Stimulated activated naive B cell treated with anti-CD40 and anti-IgM and Interleukin-4, amounts not matched to agents 10 μg/mL and 1 μg/mL and 100 μg/mL, for 72 hours (primary cell): Measurements from ENCODE around the gene RPL13.

Experiments used
- ATAC-seq, 2 donors: fragments of 150-1000 bp; cut with Tn5 transposase; replicated peaks; 2 replicates each; pipeline ENCODE4 v1.10.0; 2021; ENCODE audit warnings: moderate library complexity in 1 of 2
- DNase-seq: peaks from one replicate; pipeline ENCODE4 v3.0.0; 2021
- H3K27ac Mint-ChIP-seq: one replicate; pipeline ENCODE4 v1.8.0; 2022; ENCODE audit warnings: mild to moderate bottlenecking, mixed read lengths
- H3K27me3 Mint-ChIP-seq, 2 donors: one replicate each; pipeline ENCODE4 v1.8.0; 2022; ENCODE audit warnings: mixed read lengths in 2 of 2
- H3K36me3 Mint-ChIP-seq, 2 donors: one replicate each; pipeline ENCODE4 v1.8.0; 2022; ENCODE audit warnings: mixed read lengths in 2 of 2, mild to moderate bottlenecking in 1 of 2
- H3K4me1 Mint-ChIP-seq, 2 donors: one replicate each; pipeline ENCODE4 v1.8.0; 2022; ENCODE audit warnings: mixed read lengths in 2 of 2, mild to moderate bottlenecking in 1 of 2
- H3K4me3 Mint-ChIP-seq, 2 donors: one replicate each; pipeline ENCODE4 v1.8.0; 2022; ENCODE audit warnings: mild to moderate bottlenecking in 2 of 2, mixed read lengths in 2 of 2, moderate library complexity in 1 of 2
- H3K9me3 Mint-ChIP-seq, 2 donors: one replicate each; pipeline ENCODE4 v1.8.0; 2022; ENCODE audit warnings: mixed read lengths in 2 of 2, mild to moderate bottlenecking in 1 of 2

Gene RPL13

DNA sequence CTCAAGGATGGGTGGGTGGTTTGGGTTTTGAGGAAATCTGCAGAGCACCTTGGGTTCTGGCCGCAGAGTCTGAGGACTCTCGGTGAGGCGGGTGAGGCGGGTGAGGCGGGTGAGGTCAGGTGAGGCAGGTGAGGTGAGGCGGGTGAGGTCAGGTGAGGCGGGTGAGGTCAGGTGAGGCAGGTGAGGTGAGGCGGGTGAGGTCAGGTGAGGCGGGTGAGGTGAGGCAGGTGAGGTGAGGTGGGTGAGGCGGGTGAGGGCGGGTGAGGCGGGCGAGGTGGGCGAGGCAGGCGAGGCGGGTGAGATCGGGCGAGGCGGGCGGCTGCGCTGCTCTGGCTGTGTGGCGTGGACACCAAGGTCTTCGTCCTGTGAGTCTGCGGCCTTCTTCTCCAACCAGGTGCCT is 24.1 kb upstream of the RPL13 start:
- Mint-ChIP-seq H3K4me1 (peaks cover 15 to 22% of the 10 kb centered on the region in 2 donors), H3K36me3 (peaks cover 55 to 64% of the 10 kb centered on the region in 2 donors), H3K27ac (no peak overlapping the region), H3K4me3 (no peak overlapping the region), H3K9me3 (peaks cover 0 to 2% of the 10 kb centered on the region in 2 donors), H3K27me3 (no peaks in the 10 kb centered on the region)
- no peak for ATAC-seq
- DNase-seq, result no peak

DNA sequence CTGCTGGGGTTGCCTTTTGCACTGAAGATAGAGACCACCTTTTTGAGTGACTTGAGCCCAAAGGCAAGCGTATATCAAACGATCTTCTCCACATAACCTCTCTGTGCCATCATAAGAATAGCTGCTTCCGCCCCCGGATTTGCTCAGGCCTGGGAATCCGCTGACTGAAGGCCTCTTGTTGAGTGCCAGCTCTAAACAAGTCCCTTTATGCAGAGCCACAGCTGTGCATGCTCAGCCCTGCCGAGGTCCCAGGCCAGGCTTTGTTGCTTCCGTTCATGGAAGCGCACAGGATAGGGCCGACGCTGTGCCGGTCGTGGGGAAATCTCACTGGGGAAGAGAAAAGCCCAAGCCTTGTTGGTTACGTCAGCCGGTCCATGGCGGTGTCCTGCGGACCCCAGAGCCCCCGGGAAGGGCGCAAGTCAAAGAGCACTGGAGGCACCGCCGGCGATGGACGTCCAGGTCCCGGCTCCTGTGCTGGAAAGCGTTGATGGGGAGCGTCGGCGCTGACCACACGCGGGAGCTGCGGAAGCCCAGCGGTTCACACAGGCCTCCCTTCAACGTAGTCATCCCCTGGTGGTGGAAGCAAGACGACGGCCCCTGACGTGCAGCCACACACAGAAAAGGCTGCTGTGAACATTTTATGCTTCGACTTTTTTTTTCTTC is 23.5 kb upstream of the RPL13 start:
- peaks cover 0 to 2% of the 10 kb centered on the region in 2 donors for H3K9me3 Mint-ChIP-seq
- no peak for ATAC-seq
- peaks cover 51 to 59% of the 10 kb centered on the region in 2 donors for H3K36me3 Mint-ChIP-seq
- DNase-seq, result no peak
- no peaks in the 10 kb centered on the region for H3K27me3 Mint-ChIP-seq
- H3K4me1 Mint-ChIP-seq, result peaks cover 15 to 22% of the 10 kb centered on the region in 2 donors
- H3K4me3 Mint-ChIP-seq, result no peak overlapping the region
- H3K27ac Mint-ChIP-seq, result peak overlapping the region; percentile 31

DNA sequence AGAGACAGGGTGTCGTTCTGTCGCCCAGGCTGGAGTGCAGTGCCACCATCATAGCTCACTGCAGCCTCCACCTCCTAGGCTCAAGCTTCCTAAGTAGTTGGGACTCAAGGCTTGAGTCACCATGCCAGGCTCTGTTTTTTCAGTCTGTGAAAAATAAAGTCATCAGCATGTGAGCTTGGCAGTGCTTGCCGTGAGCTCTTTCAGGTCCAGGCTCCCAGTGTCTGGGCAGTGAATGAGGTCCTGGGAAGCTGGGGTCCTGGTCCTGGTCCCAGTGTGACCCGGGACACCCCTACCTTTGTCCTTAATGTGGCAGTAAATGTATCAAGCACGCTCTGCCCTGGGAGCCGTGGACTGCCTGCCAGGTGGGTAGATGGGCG is 22.9 kb upstream of the RPL13 start:
- peaks cover 15 to 22% of the 10 kb centered on the region in 2 donors for H3K4me1 Mint-ChIP-seq
- no peaks in the 10 kb centered on the region for H3K27me3 Mint-ChIP-seq
- no peak overlapping the region for H3K27ac Mint-ChIP-seq
- peaks cover 0 to 2% of the 10 kb centered on the region in 2 donors for H3K9me3 Mint-ChIP-seq
- peaks cover 53 to 59% of the 10 kb centered on the region in 2 donors for H3K36me3 Mint-ChIP-seq
- no peak for ATAC-seq
- H3K4me3 Mint-ChIP-seq, result no peak overlapping the region
- no peak for DNase-seq

DNA sequence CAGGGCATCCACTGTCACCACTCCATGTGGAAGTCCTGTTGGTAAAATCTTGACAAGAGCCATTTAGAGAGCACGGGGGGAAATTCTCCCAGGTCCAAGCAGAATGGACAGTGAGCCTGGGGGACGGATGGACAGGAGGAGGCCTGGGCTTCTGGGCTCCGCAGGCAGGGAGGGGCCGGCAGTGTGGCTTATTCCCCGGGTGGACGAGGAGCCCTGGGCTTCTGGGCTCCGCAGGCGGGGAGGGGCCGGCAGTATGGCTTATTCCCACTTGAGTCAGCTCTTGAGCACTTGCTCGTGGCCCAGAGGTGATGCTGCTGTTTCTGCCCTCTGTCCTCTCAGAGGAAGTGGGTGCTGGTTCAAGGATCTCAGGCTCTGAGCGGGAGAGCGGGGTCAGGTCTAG is 22.2 kb upstream of the RPL13 start:
- Mint-ChIP-seq H3K9me3 (peaks cover 0 to 2% of the 10 kb centered on the region in 2 donors), H3K36me3 (peaks cover 48 to 56% of the 10 kb centered on the region in 2 donors), H3K4me3 (no peak overlapping the region), H3K4me1 (peaks cover 15 to 21% of the 10 kb centered on the region in 2 donors), H3K27ac (no peak overlapping the region), H3K27me3 (no peaks in the 10 kb centered on the region)
- DNase-seq, result no peak
- ATAC-seq, result no peak

DNA sequence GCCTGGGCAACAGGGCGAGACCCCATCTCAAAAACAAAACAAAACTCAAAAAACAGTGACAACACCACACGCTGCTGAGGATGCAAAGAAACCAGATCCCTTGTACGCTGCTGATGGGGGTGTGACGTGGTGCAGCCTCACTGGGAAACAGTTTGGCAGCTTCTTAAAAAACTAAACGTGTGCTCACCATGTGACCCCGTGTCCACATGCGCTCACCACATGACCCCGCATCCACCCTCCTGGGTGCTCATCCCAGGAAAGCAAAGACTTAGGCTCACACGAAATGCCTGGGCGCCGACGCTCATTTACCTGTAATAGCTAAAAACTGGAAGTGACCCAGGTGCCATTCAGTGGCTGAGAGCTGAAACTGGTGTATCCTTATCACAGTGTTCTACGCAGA is 19.9 kb upstream of the RPL13 start:
- DNase-seq (no peak), ATAC-seq (no peak)
- Mint-ChIP-seq H3K36me3 (peaks cover 35 to 43% of the 10 kb centered on the region in 2 donors), H3K4me3 (no peak overlapping the region), H3K4me1 (peaks cover 0 to 1% of the 10 kb centered on the region in 2 donors), H3K27ac (no peak overlapping the region), H3K9me3 (no peaks in the 10 kb centered on the region), H3K27me3 (no peaks in the 10 kb centered on the region)

DNA sequence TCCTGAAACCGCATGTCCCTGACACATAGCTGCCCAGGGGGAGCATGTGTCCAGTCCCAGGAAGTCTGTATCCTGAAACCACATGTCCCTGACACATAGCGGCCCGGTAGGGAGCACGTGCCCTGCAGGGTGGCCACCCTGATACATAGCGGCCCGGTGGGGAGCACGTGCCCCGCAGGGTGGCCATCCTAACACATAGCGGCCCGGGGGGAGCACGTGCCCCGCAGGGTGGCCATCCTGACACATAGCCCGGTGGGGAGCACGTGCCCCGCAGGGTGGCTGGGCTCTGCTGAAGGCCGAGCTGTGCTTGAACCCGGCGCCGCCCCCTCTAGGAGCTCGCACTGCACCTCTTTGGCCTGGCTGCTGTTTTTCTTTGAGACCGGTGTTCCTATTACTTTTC is 18.7 kb upstream of the RPL13 start:
- Mint-ChIP-seq H3K27me3 (no peaks in the 10 kb centered on the region), H3K4me3 (no peak overlapping the region), H3K9me3 (no peaks in the 10 kb centered on the region), H3K4me1 (peaks cover 0 to 2% of the 10 kb centered on the region in 2 donors), H3K36me3 (peaks cover 35 to 44% of the 10 kb centered on the region in 2 donors), H3K27ac (no peak overlapping the region)
- no peak for ATAC-seq
- no peak for DNase-seq

DNA sequence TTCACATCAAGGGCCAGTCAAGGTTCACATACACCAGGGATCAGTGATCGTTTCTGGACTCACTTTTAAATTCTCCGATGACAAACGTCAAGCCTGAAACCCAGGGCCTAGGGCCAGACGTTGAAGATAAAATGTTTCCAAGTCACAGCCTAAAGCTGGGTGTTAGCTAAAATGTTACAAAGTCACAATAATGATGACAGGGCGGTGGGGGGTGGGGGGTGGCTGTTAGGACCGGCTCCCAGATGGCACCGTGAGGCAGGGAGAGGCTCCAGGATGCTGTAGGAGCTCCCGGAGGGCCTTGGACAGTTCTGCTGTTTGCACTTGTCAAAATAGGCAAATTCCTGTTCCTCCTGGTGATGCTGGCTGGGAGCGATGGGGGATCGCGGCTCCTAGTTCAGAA is 16.4 kb upstream of the RPL13 start:
- no peak overlapping the region for H3K4me3 Mint-ChIP-seq
- no peak for DNase-seq

DNA sequence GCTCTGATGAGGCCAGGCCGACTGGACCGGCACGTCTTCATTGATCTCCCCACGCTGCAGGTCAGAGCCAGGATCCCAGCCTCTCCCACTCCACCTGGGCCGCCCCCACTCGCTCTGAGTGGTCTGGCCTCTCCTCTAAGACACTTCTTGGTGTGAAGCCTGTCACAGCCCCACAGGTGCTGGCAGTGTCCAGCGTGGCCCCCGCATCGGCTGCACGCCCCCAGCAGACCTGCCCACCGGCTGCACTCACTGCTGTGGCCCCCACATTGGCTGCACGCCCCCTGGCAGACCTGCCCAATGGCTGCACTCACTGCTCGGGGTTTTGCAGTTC is 15.8 kb upstream of the RPL13 start:
- Mint-ChIP-seq H3K4me1 (peaks cover 13 to 23% of the 10 kb centered on the region in 2 donors), H3K36me3 (peaks cover 50 to 59% of the 10 kb centered on the region in 2 donors), H3K27me3 (no peaks in the 10 kb centered on the region), H3K4me3 (no peak overlapping the region), H3K27ac (no peak overlapping the region), H3K9me3 (no peaks in the 10 kb centered on the region)
- DNase-seq, result no peak
- ATAC-seq, result no peak

More for the DNA sequence above, 16.4 kb upstream of the RPL13 start:
- Mint-ChIP-seq H3K9me3 (no peaks in the 10 kb centered on the region), H3K36me3 (peaks cover 45 to 54% of the 10 kb centered on the region in 2 donors), H3K27me3 (no peaks in the 10 kb centered on the region), H3K27ac (no peak overlapping the region), H3K4me1 (peaks cover 7 to 17% of the 10 kb centered on the region in 2 donors)
- no peak for ATAC-seq

DNA sequence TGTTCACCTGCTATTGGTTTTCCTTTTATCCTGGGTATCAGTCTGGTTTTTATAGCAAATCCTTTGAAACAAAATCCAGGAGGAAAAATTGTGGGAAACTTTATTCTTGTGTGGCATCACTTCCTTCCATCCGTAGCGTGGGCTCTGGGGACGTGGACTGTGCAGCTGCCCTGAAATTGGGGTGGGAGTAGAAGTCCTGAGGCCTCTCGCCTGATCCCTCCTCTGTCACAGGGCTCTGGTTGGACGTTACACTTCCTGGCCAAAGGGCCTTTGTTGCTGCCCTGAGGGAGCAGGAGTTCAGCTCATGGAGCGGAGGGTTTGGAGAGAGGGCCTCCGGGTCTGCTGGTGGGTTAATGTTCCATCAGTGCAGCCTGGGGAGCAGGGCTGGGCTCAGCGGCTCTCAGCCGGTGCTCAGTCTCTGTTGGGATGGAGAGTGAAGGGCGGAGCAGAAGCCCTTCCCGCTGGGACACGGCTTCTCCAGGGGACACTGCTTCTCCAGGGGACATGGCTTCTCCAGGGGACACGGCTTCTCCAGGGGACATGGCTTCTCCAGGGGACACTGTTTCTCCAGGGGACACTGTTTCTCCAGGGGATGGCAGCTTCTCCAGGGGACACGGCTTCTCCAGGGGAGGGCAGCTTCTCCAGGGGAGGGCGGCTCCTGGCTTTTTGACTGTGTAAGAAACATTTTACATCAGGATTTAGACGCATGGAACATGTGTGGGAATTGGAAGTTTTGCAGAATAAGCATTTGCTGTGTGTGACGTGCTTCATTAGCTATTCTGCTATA is 15.2 kb upstream of the RPL13 start:
- DNase-seq, result no peak
- Mint-ChIP-seq H3K27me3 (no peaks in the 10 kb centered on the region), H3K4me3 (peak overlapping the region in 1 of 2 donors; percentile 30), H3K4me1 (peaks cover 16 to 29% of the 10 kb centered on the region in 2 donors), H3K27ac (no peak overlapping the region), H3K36me3 (peaks cover 50 to 60% of the 10 kb centered on the region in 2 donors), H3K9me3 (no peaks in the 10 kb centered on the region)
- ATAC-seq, result no peak

DNA sequence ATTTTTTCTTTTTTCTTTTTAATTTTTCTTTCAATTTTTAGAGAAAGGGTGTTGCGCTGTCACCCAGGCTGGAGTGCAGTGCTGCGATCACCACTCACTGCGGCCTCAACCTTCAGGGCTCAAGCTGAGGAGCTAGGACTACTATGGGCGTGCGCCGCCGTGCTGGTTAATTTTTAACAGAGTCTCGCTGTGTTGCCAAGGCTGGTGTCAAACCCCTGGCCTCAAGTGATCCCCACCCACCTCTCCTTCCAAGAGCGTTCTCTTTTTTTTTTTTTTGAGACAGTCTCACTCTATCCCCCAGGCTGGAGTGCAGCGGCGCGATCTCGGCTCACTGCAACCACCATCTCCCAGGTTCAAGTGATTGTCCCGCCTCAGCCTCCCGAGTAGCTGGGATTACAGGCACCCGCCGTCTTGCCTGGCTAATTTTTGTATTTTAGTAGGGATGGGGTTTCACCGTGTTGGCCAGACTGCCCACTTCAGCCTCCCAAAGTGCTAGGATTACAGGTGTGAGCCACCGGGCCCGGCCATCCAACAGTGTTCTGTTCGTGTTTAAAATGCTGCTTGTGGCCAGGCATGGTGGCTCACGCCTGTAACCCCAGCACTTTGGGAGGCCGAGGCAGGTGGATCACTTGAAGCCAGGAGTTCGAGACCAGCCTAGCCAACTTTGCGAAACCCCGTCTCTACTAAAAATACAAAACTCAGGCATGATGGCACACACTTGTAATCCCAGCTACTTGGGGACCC is 14.5 kb upstream of the RPL13 start:
- no peak for ATAC-seq
- Mint-ChIP-seq H3K9me3 (no peaks in the 10 kb centered on the region), H3K27me3 (no peaks in the 10 kb centered on the region), H3K27ac (no peak overlapping the region), H3K36me3 (peaks cover 51 to 60% of the 10 kb centered on the region in 2 donors), H3K4me1 (peaks cover 17 to 32% of the 10 kb centered on the region in 2 donors), H3K4me3 (no peak overlapping the region)
- no peak for DNase-seq

DNA sequence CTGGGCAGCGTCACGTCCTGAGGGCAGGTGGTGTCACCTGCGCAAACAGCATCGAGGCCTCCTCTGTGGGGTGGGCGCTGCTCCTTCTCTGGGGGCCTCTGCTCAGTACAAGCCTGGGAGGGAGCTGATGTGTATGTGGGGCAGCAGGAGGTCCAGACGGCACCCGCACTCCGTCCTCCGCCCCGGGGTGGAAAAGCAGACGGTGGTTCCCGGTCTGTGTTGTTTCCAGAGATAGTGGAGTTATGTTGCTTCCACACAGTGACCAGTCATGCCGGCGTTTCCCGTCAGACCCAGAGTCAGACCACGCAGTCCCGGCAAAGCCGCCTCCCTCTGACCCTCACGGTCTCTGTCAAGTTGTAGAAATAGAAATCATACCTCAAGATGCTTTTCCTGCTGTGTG is 13.7 kb upstream of the RPL13 start:
- H3K27ac Mint-ChIP-seq, result no peak overlapping the region
- no peak overlapping the region for H3K4me3 Mint-ChIP-seq
- no peak for ATAC-seq
- H3K9me3 Mint-ChIP-seq, result no peaks in the 10 kb centered on the region
- H3K27me3 Mint-ChIP-seq, result no peaks in the 10 kb centered on the region
- DNase-seq, result no peak
- peaks cover 17 to 32% of the 10 kb centered on the region in 2 donors for H3K4me1 Mint-ChIP-seq
- H3K36me3 Mint-ChIP-seq, result peaks cover 55 to 62% of the 10 kb centered on the region in 2 donors

DNA sequence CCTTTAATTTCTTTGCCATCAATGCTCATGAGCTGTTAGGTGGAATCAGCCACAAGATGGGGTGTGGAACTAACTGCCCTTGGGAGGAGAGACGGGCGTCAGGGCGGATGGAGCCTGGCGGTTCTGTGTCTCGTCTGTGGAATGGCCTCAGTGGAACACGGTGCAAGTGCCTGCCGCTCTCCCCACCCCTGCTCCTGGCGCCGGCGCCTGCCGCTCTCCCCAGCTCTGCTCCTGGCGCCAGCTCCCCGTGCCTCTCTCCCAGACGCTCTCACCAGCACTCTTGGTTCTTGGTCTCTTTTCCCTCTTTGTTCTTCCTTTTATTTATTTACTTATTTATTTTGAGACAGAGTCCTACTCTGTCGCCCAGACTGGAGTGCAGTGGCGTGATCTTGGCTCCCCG is 13.2 kb upstream of the RPL13 start:
- ATAC-seq (no peak), DNase-seq (no peak)
- Mint-ChIP-seq H3K27ac (no peak overlapping the region), H3K36me3 (peaks cover 58 to 66% of the 10 kb centered on the region in 2 donors), H3K27me3 (no peaks in the 10 kb centered on the region), H3K4me1 (peaks cover 17 to 32% of the 10 kb centered on the region in 2 donors), H3K4me3 (no peak overlapping the region), H3K9me3 (no peaks in the 10 kb centered on the region)

DNA sequence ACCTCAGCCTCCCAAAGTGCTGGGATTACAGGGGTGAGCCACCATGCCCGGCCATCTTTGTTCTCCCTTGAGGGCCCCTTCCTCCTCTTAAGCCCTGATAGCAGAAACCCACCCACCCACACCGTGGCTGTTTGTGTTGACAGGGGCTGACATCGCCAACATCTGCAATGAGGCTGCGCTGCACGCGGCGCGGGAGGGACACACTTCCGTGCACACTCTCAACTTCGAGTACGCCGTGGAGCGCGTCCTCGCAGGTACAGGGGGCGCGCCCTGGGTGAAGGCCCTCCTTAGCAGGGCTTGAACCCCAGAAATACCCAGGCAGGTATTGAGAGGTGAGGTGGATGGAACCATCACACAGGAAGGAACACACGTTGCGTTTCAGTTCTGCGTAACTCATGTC is 12.6 kb upstream of the RPL13 start:
- H3K9me3 Mint-ChIP-seq, result no peaks in the 10 kb centered on the region
- H3K36me3 Mint-ChIP-seq, result peaks cover 60 to 67% of the 10 kb centered on the region in 2 donors
- no peak overlapping the region for H3K4me3 Mint-ChIP-seq
- DNase-seq, result no peak
- H3K27ac Mint-ChIP-seq, result no peak overlapping the region
- H3K27me3 Mint-ChIP-seq, result no peaks in the 10 kb centered on the region
- ATAC-seq, result no peak
- H3K4me1 Mint-ChIP-seq, result peaks cover 17 to 32% of the 10 kb centered on the region in 2 donors

DNA sequence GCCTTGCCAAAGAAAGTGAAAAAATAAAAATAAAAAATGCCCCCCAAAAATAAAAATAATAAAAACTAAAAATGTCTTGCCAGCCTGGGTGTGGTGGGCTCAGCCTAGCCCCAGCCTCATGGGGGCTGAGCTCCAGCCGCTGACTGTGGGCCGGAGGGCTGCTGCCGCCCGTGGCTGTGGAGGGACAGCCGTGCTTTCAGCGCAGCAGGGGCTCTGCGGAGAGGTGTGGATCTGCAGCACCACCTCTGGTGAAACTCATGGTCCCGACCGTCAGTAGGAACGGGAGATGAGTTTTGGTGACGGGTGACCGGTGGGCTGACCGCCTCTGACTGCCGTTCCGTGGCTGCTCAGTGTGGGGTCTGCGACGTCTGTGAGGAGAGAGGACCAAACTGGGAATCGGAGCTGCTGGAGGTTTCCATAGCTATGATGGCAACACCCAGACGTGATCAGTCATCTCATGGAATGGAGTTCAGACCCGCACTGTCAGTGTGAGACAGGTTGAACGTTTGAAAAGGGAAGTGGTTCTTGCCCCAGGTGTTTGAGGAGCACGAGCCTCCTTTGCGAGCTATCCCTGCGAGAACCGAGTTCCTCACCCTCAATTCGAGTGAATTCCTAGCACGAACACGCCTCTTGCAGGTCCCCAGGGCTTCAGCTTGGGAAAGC is 12.0 kb upstream of the RPL13 start:
- ATAC-seq, result peak; percentile 83 to 86
- H3K4me1 Mint-ChIP-seq, result peaks cover 17 to 32% of the 10 kb centered on the region in 2 donors
- H3K27ac Mint-ChIP-seq, result no peak overlapping the region
- no peaks in the 10 kb centered on the region for H3K27me3 Mint-ChIP-seq
- peaks cover 63 to 69% of the 10 kb centered on the region in 2 donors for H3K36me3 Mint-ChIP-seq
- no peaks in the 10 kb centered on the region for H3K9me3 Mint-ChIP-seq
- DNase-seq, result no peak
- H3K4me3 Mint-ChIP-seq, result no peak overlapping the region
